Panc1 (cell line): ENCODE measurements around the gene B4GALT1. TPM values are rescaled to one million over a fixed set of nuclear protein-coding genes. Genes with fewer than 3 reads are reported as not detected.

Source experiments
- ATAC-seq: fragments of 200-7000 bp; cut with Tn5 transposase; 2 replicates; pipeline ENCODE4 v1.9.1; 2020; ENCODE audit warnings: mild to moderate bottlenecking, moderate library complexity
- BruUV-seq: library from RNA; stranded (reverse); fragments of 400-500 nt; replicated peaks from 2 replicates; lab custom pipeline; 2021; lab: Mats Ljungman, UMichigan
- CTCF ChIA-PET: fragments of 300-600 bp; sonication (Branson Sonifier 250); formaldehyde crosslinking; loops from one replicate; lab custom pipeline; 2022; ENCODE audit warnings: antibody characterized with exemption; lab: Charles Lee
- POLR2A ChIA-PET: fragments of 300-600 bp; sonication (Branson Sonifier 250); formaldehyde crosslinking; loops from one replicate; lab custom pipeline; 2022; ENCODE audit warnings: antibody characterized with exemption; lab: Charles Lee
- DNase-seq: peaks from one replicate; pipeline ENCODE4 v3.0.0-alpha.2; 2010; ENCODE audit warnings: low read depth, low spot score
- H3K27ac ChIP-seq: 2 replicates; pipeline ENCODE4 v1.5.1; 2011; ENCODE audit warnings: mild to moderate bottlenecking, low read length, inconsistent platforms
- H3K27me3 ChIP-seq: fragments of 200-500 bp; sonication (Bioruptor generic); 2 replicates; pipeline ENCODE4 v1.6.0; 2014; ENCODE audit warnings: low read length, inconsistent platforms; ENCODE audit not compliant: control insufficient read depth, insufficient read depth
- H3K36me3 ChIP-seq: fragments of 200-500 bp; sonication (Bioruptor generic); 2 replicates; pipeline ENCODE4 v1.5.1; 2014; ENCODE audit warnings: inconsistent platforms, mild to moderate bottlenecking, low read length, moderate library complexity; ENCODE audit not compliant: control insufficient read depth, insufficient read depth
- H3K4me1 ChIP-seq: 2 replicates; pipeline ENCODE4 v1.5.1; 2011; ENCODE audit warnings: inconsistent platforms, mild to moderate bottlenecking, low read length, moderate library complexity; ENCODE audit not compliant: control insufficient read depth, insufficient read depth
- H3K4me3 ChIP-seq, 2 experiments: 2 replicates each; pipeline ENCODE4 v1.5.1; 2011 to 2012; ENCODE audit warnings: low read depth in 2 of 2, low read length in 2 of 2, mild to moderate bottlenecking in 2 of 2, inconsistent platforms in 1 of 2, moderate library complexity in 1 of 2
- H3K9me3 ChIP-seq: fragments of 200-500 bp; sonication (Bioruptor generic); 2 replicates; pipeline ENCODE4 v1.5.1; 2014; ENCODE audit warnings: low read depth, mild to moderate bottlenecking, inconsistent platforms, low read length, moderate library complexity; ENCODE audit not compliant: control insufficient read depth, insufficient read depth
- POLR2AphosphoS5 ChIP-seq: IDR thresholded peaks from 2 replicates; pipeline ENCODE4 v1.6.1; 2012; ENCODE audit warnings: mild to moderate bottlenecking, low read depth, low read length, moderate library complexity
- SIN3A ChIP-seq: IDR thresholded peaks from 2 replicates; pipeline ENCODE4 v1.6.1; 2012; ENCODE audit warnings: low read depth, mild to moderate bottlenecking, low read length, moderate library complexity, borderline replicate concordance; ENCODE audit not compliant: insufficient read depth
- TCF7L2 ChIP-seq: IDR thresholded peaks from 2 replicates; pipeline ENCODE4 v1.6.1; 2011; ENCODE audit warnings: mild to moderate bottlenecking, low read depth, low read length, inconsistent platforms
- in situ Hi-C: cut with HindIII; loops from 2 replicates; pipeline ENCODE4 v1.10.0; 2016; ENCODE audit warnings: low sequenced_read_pairs, low pct_unique_long_range_greater_than_20kb
- intact Hi-C: fragments of 100-400 bp; cut with micrococcal nuclease; formaldehyde crosslinking; loops from one replicate; pipeline ENCODE4 v1.10.0; 2022; ENCODE audit not compliant: unreplicated experiment
- total RNA-seq: library from RNA; stranded (reverse); gene quantifications from one replicate; pipeline ENCODE4 v1.2.1, GENCODE V29; 2021; ENCODE audit not compliant: unreplicated experiment
- TF ChIP-seq, protein P1 (sequence below): fragments of 450-650 bp; IDR thresholded peaks from 2 replicates; pipeline ENCODE4 v1.5.1; 2017; ENCODE audit warnings: mild to moderate bottlenecking
- TF ChIP-seq, protein P2 (sequence below), 2 experiments: IDR thresholded peaks; 2 replicates each; pipeline ENCODE4 v1.6.1; 2011 to 2012; ENCODE audit warnings: low read depth in 2 of 2, control low read depth in 1 of 2, low read length in 1 of 2, mild to moderate bottlenecking in 1 of 2, moderate library complexity in 1 of 2; ENCODE audit not compliant: insufficient read depth in 1 of 2

B4GALT1 gene
- total RNA-seq, 1 experiment from 2014 or later, result 57.4 TPM

DNA sequence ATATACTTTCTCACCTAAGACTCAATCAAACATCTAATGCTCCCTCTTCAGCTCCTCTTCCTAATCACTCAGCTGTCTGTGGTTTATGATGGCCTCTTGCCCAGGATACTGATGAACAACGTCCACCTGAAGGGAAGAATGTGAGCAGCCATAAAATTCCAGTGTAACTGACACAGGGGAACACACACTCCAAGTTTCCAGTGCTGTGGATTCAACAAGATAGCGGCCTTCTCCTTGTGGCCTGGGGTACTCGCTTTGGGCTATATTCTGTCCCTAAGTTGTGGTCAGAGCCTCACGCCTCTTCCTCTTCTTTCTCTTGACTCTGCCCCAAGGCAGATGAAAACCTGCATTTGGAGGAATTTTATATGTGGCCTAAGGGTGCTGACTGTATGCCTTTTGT, 11.7 kb downstream of the B4GALT1 start:
- TF ChIP-seq TCF7L2 (no peak), POLR2AphosphoS5 (no peak), SIN3A (no peak)
- TF ChIP-seq, protein P1, sequence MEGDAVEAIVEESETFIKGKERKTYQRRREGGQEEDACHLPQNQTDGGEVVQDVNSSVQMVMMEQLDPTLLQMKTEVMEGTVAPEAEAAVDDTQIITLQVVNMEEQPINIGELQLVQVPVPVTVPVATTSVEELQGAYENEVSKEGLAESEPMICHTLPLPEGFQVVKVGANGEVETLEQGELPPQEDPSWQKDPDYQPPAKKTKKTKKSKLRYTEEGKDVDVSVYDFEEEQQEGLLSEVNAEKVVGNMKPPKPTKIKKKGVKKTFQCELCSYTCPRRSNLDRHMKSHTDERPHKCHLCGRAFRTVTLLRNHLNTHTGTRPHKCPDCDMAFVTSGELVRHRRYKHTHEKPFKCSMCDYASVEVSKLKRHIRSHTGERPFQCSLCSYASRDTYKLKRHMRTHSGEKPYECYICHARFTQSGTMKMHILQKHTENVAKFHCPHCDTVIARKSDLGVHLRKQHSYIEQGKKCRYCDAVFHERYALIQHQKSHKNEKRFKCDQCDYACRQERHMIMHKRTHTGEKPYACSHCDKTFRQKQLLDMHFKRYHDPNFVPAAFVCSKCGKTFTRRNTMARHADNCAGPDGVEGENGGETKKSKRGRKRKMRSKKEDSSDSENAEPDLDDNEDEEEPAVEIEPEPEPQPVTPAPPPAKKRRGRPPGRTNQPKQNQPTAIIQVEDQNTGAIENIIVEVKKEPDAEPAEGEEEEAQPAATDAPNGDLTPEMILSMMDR, result no peak
- TF ChIP-seq, protein P2, sequence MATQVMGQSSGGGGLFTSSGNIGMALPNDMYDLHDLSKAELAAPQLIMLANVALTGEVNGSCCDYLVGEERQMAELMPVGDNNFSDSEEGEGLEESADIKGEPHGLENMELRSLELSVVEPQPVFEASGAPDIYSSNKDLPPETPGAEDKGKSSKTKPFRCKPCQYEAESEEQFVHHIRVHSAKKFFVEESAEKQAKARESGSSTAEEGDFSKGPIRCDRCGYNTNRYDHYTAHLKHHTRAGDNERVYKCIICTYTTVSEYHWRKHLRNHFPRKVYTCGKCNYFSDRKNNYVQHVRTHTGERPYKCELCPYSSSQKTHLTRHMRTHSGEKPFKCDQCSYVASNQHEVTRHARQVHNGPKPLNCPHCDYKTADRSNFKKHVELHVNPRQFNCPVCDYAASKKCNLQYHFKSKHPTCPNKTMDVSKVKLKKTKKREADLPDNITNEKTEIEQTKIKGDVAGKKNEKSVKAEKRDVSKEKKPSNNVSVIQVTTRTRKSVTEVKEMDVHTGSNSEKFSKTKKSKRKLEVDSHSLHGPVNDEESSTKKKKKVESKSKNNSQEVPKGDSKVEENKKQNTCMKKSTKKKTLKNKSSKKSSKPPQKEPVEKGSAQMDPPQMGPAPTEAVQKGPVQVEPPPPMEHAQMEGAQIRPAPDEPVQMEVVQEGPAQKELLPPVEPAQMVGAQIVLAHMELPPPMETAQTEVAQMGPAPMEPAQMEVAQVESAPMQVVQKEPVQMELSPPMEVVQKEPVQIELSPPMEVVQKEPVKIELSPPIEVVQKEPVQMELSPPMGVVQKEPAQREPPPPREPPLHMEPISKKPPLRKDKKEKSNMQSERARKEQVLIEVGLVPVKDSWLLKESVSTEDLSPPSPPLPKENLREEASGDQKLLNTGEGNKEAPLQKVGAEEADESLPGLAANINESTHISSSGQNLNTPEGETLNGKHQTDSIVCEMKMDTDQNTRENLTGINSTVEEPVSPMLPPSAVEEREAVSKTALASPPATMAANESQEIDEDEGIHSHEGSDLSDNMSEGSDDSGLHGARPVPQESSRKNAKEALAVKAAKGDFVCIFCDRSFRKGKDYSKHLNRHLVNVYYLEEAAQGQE (IDR thresholded peaks at IDR 0.05; ENCODE audit: insufficient read depth in 1 of 2, low read depth in 2 of 2, low read length in 1 of 2), result no peak
- in situ Hi-C loops (no loop called here), intact Hi-C loops (no loop called here)
- no peaks in the 10 kb centered on the region for H3K9me3 ChIP-seq
- H3K4me3 ChIP-seq, result no peak overlapping the region
- ChIA-PET POLR2A (interaction anchor here (0.6 to 0.7 kb wide), 2 partner anchors 13 to 40 kb away, joined by 3 to 15 read pairs; no protein-coding TSS in a partner anchor), CTCF (interaction anchor here (0.7 kb wide), 1 partner anchor 112 kb away, joined by 6 read pairs; no protein-coding TSS in a partner anchor)
- peaks cover 62% of the 10 kb centered on the region for H3K4me1 ChIP-seq
- no peak for ATAC-seq
- no peak for DNase-seq
- BruUV-seq, result no TSS peak
- no peaks in the 10 kb centered on the region for H3K27me3 ChIP-seq
- no peaks in the 10 kb centered on the region for H3K36me3 ChIP-seq
- H3K27ac ChIP-seq, result no peak overlapping the region

DNA sequence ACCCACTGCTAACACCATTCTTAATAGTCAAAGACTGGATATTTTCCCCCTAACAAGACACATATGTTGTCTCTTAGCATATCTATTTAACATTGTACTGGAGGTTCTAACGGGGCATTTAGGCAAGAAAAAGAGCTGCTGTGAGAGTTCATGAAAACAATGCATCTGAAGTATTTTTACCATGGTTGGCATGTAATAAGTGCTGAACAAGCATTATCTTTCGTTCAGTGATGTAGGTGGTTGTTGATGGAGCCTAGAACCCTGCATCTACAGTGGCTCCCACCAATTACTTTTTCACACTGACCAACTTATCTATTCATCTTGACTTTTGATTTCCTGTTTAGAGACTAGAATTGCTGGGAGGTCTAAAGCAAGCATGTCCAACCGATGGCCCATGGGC, 12.8 kb downstream of the B4GALT1 start:
- no peak for TF ChIP-seq POLR2AphosphoS5
- no peak overlapping the region for H3K4me3 ChIP-seq
- ATAC-seq (no peak), DNase-seq (no peak)
- no peak overlapping the region for H3K27ac ChIP-seq
- no peaks in the 10 kb centered on the region for H3K36me3 ChIP-seq
- BruUV-seq, result no TSS peak
- POLR2A ChIA-PET, result no interaction called here
- peaks cover 55% of the 10 kb centered on the region for H3K4me1 ChIP-seq
- CTCF ChIA-PET, result no interaction called here
- H3K27me3 ChIP-seq, result no peaks in the 10 kb centered on the region
- intact Hi-C loops (no loop called here), in situ Hi-C loops (no loop called here)
- H3K9me3 ChIP-seq, result no peaks in the 10 kb centered on the region

DNA sequence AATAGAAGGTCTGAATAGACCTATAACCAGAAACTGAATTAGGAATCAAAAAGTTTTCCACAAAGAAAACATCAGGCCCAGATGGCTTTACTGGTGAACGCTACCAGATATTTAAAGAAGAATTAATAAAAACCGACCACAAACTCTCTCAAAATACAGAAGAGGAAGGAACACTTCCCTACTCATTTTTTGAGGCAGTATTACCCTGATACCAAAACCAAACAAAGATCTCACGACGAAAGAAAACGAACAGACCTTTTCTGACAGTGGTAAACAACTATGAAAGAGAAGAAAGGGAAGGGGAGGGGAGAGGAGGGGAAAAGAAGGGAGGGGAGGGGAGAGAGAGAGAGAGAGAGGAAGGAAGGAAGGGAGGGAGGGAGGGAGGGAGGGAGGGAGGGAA, 13.5 kb downstream of the B4GALT1 start:
- POLR2A ChIA-PET, result no interaction called here
- Histone ChIP-seq H3K4me3 (no peak overlapping the region), H3K9me3 (no peaks in the 10 kb centered on the region), H3K27ac (no peak overlapping the region), H3K4me1 (peaks cover 48% of the 10 kb centered on the region), H3K27me3 (no peaks in the 10 kb centered on the region), H3K36me3 (no peaks in the 10 kb centered on the region)
- BruUV-seq, result no TSS peak
- TF ChIP-seq, protein P2 (IDR thresholded peaks at IDR 0.05; ENCODE audit: insufficient read depth in 1 of 2, low read depth in 2 of 2, low read length in 1 of 2), result no peak
- TF ChIP-seq, protein P1, result no peak
- TF ChIP-seq POLR2AphosphoS5 (no peak), TCF7L2 (no peak), SIN3A (no peak)
- intact Hi-C loops, result no loop called here
- no peak for ATAC-seq
- CTCF ChIA-PET, result no interaction called here
- in situ Hi-C loops, result no loop called here
- no peak for DNase-seq
